Activated CD4-positive, alpha-beta T cell treated with anti-CD3 and anti-CD28 coated beads, Interleukin-2, amount 10 ng/mL, durations not matched to agents 7 days and 5 days (primary cell): ENCODE data around the gene SIPA1. TPM values are rescaled to one million over a fixed set of nuclear protein-coding genes. Genes with fewer than 3 reads are reported as not detected.
A peak's percentile ranks its signal among the peaks of the same experiment; 100 is the strongest.

Experiments used
- CTCF ChIA-PET: fragments of 350-600 bp; sonication (Branson Sonifier 250); formaldehyde crosslinking; loops from one replicate; lab custom pipeline; 2021; ENCODE audit warnings: antibody characterized with exemption; lab: Charles Lee
- POLR2A ChIA-PET: fragments of 350-600 bp; sonication (Branson Sonifier 250); formaldehyde crosslinking; loops from one replicate; lab custom pipeline; 2021; ENCODE audit warnings: antibody characterized with exemption; lab: Charles Lee
- DNase-seq: peaks from one replicate; pipeline ENCODE4 v3.0.0-alpha.2; 2020
- H3K27ac Mint-ChIP-seq: one replicate; pipeline ENCODE4 v1.8.0; 2021; ENCODE audit warnings: mild to moderate bottlenecking, moderate library complexity, mixed read lengths
- H3K27me3 Mint-ChIP-seq: one replicate; pipeline ENCODE4 v1.8.0; 2021; ENCODE audit warnings: mixed read lengths
- H3K36me3 Mint-ChIP-seq: one replicate; pipeline ENCODE4 v1.8.0; 2021; ENCODE audit warnings: low read depth, mixed read lengths
- H3K4me1 Mint-ChIP-seq: one replicate; pipeline ENCODE4 v1.8.0; 2021; ENCODE audit warnings: mixed read lengths
- H3K4me3 Mint-ChIP-seq: one replicate; pipeline ENCODE4 v1.8.0; 2021; ENCODE audit warnings: mild to moderate bottlenecking, moderate library complexity, mixed read lengths
- H3K9me3 Mint-ChIP-seq: one replicate; pipeline ENCODE4 v1.8.0; 2021; ENCODE audit warnings: mixed read lengths
- total RNA-seq, 2 experiments: library from RNA; stranded (reverse); gene quantifications; one replicate each; pipeline ENCODE4 v1.2.3, GENCODE V29; 2021

The SIPA1 gene
- total RNA-seq, 2 experiments from 2014 or later, result 229 to 235 TPM

DNA sequence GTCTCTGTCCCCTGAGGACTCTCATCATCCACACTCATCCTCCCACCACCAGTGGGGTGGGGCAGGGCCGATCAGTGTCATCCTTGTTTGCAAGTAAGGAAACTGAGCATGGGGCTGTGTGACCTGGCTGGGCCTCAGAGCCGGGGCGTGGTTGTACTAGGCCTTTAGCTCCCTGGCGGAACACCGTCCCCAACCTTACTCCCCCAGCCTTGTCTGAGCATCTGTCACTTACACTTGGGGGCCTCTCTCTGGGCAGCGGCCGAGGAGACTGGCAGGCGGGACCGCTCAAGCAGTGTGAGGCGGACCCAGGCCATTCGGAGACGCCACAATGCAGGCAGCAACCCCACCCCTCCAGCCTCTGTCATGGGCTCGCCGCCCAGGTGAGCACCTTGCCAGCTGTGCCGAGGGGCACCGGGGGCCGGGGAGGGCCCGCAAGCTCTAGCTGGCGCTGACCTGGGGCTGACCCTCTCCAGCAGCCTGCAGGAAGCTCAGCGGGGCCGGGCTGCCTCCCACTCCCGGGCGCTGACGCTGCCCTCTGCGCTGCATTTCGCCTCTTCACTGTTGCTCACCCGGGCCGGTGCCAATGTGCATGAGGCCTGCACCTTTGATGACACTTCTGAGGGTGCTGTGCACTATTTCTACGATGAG is 18.5 kb upstream of the SIPA1 start:
- H3K9me3 Mint-ChIP-seq, result no peaks in the 10 kb centered on the region
- DNase-seq, result no peak
- H3K27me3 Mint-ChIP-seq, result no peaks in the 10 kb centered on the region
- peaks cover 21% of the 10 kb centered on the region for H3K4me1 Mint-ChIP-seq
- no peak overlapping the region for H3K4me3 Mint-ChIP-seq
- POLR2A ChIA-PET, result no interaction called here
- H3K27ac Mint-ChIP-seq, result peak overlapping the region; percentile 63
- H3K36me3 Mint-ChIP-seq, result peaks cover 29% of the 10 kb centered on the region
- CTCF ChIA-PET, result no interaction called here

DNA sequence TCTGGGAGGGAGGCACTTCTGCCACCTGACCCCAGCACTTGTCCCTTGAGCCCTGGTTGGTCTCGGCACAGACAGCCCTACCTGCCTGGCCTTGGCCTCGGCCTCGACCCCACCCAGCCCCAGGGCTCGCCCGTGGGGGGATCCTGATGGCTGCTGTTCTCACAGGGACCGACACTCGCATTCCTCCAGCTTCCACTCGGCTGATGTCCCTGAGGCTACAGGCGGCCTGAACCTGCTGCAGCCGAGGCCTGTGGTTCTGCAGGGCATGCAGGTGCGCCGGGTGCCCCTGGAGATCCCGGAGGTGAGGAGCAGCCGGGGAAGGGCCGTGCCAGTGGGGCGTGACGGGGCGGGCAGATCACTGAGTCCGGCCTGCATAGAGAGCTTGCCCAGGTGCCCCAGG is 17.2 kb upstream of the SIPA1 start:
- Mint-ChIP-seq H3K36me3 (peaks cover 33% of the 10 kb centered on the region), H3K27ac (no peak overlapping the region), H3K9me3 (no peaks in the 10 kb centered on the region), H3K4me1 (peaks cover 21% of the 10 kb centered on the region), H3K27me3 (no peaks in the 10 kb centered on the region), H3K4me3 (no peak overlapping the region)
- ChIA-PET CTCF (no interaction called here), POLR2A (no interaction called here)
- DNase-seq, result no peak

DNA sequence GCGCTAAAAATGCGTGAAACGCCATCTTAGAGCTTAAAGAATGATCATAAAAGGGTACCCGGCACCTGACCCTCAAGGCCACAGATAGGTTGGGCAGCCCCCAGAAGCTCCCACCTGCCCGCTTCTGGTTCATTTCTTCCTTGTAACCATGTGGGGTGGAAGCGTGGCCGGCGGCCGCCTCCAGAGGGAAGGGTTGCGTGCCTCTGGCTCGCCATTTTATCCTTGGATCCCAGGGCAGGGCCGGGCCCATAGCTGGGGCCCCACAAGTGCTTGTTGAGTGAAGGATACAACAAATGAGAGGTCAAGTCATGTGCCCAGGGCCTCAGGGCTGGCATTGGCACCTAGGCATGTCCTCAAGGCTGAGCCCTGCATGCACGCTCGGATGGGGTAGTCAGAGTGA is 16.4 kb upstream of the SIPA1 start:
- H3K27ac Mint-ChIP-seq, result no peak overlapping the region
- CTCF ChIA-PET, result no interaction called here
- POLR2A ChIA-PET, result no interaction called here

DNA sequence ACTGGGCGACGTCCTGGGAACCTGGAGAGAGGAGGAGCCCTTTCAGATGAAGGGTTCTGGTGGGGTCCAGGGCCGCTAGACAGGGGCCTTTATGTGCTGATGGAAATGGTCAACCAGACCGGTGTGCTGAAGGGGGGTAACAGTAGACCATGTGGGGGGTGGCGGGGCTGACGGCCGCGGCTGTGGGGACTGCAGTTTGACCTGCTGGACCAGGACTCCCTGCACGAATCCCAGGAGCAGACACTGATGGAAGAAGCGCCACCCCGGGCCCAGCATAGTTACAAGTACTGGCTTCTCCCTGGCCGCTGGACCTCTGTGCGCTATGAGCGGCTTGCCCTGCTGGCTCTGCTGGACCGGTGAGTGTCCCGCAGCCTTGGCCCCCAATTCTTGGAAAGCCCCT is 15.9 kb upstream of the SIPA1 start:
- no peak for DNase-seq
- ChIA-PET CTCF (interaction anchor here (0.6 kb wide), 1 partner anchor 194 kb away, joined by 4 read pairs; no protein-coding TSS in a partner anchor), POLR2A (no interaction called here)
- Mint-ChIP-seq H3K9me3 (no peaks in the 10 kb centered on the region), H3K4me3 (no peak overlapping the region), H3K4me1 (peaks cover 18% of the 10 kb centered on the region), H3K36me3 (peaks cover 32% of the 10 kb centered on the region), H3K27ac (no peak overlapping the region), H3K27me3 (no peaks in the 10 kb centered on the region)

More for the DNA sequence above, 16.4 kb upstream of the SIPA1 start:
- no peak overlapping the region for H3K4me3 Mint-ChIP-seq
- no peaks in the 10 kb centered on the region for H3K27me3 Mint-ChIP-seq
- H3K36me3 Mint-ChIP-seq, result peaks cover 37% of the 10 kb centered on the region
- no peak for DNase-seq
- H3K4me1 Mint-ChIP-seq, result peaks cover 23% of the 10 kb centered on the region
- H3K9me3 Mint-ChIP-seq, result no peaks in the 10 kb centered on the region

DNA sequence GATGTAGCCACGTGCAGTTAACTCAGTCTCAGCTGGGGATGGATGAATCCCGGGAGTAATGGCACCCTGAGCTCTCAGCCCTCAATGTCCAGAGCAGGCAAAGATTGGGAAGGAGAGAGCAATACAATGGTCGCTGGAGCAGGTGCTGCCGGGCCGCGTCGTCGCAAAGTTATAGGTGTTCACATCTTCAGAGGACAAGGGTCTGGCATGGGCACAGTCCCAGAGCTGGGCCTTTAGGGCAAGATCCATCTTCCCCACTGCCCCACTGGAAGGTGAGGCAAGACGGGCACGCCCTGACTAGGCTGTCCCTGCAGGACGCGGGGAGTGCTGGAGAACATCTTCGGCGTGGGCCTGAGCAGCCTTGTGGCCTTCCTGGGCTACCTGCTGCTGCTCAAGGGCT is 14.7 kb upstream of the SIPA1 start:
- CTCF ChIA-PET, result interaction anchor here (0.7 to 1.2 kb wide), 3 partner anchors 10 to 263 kb away, joined by 3 to 4 read pairs (median 4); partner anchors contain the start of gene SIPA1
- POLR2A ChIA-PET, result no interaction called here
- Mint-ChIP-seq H3K9me3 (no peaks in the 10 kb centered on the region), H3K4me1 (peaks cover 9% of the 10 kb centered on the region), H3K36me3 (peaks cover 35% of the 10 kb centered on the region), H3K27me3 (no peaks in the 10 kb centered on the region), H3K4me3 (no peak overlapping the region), H3K27ac (no peak overlapping the region)
- DNase-seq, result no peak

DNA sequence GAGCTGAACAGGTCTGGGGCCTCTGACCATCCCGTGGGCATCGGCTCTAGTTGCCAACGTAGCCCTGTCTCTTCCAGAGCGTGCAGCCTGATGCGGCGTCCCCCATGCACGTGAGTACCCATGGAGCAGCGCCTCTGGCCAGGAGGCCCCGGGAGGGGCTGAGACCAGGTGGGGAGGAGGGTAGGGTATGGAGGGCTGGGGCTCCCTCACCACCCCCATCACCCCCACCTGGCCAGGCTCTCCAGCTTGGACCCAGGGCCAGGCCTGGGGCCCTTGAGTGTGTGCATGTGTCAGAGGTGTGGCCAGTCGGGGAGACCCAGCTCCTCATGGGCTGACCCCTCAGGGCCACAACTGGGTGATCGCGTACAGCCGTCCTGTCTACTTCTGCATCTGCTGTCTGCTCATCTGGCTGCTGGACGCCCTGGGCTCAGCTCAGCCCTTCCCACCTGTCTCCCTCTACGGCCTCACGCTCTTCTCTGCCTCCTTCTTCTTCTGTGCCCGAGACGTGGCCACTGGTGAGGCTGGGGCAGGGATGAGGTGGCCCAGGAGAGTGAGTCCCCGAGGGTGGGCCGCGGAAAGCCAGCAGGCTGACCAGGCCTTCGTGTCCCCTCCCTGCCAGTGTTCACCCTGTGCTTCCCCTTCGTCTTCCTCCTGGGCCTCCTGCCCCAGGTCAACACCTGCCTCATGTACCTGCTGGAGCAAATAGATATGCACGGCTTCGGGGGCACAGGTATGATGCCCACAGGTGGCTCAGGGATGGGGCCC is 13.9 kb upstream of the SIPA1 start:
- no peak for DNase-seq
- no peaks in the 10 kb centered on the region for H3K27me3 Mint-ChIP-seq
- POLR2A ChIA-PET, result no interaction called here
- H3K4me3 Mint-ChIP-seq, result no peak overlapping the region
- H3K9me3 Mint-ChIP-seq, result no peaks in the 10 kb centered on the region
- no peak overlapping the region for H3K27ac Mint-ChIP-seq
- H3K36me3 Mint-ChIP-seq, result peaks cover 32% of the 10 kb centered on the region
- CTCF ChIA-PET, result interaction anchor here (0.7 to 1.1 kb wide), 3 partner anchors 9 to 262 kb away, joined by 3 to 4 read pairs (median 3); no protein-coding TSS in a partner anchor
- peaks cover 8% of the 10 kb centered on the region for H3K4me1 Mint-ChIP-seq

DNA sequence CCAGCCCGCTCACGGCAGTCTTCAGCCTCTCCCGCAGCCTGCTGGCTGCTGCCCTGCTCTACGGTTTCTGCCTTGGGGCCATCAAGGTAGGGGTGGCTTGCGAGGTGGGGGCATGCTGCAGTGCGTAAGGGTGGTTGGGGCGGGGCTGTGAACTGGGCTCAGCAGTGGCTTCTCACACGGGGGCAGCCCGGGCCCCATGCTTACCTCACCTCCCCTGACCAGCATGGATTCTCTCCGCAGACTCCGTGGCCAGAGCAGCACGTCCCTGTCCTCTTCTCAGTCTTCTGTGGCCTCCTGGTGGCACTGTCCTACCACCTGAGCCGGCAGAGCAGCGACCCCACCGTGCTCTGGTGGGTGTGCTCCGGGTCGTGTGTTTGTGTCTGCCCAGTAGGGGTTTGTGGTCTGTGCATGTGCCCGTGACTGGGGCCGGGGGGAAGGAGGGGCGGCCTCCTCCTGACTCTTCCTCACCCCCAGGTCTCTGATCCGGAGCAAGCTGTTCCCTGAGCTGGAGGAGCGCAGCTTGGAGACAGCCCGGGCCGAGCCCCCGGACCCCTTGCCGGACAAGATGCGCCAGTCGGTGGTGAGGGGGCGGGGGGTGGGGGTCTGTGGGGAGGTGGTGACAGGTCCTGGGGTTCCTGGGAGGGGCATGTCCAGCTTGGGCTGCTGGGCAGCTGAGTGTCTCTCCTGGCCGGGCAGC is 12.8 kb upstream of the SIPA1 start:
- peaks cover 4% of the 10 kb centered on the region for H3K4me1 Mint-ChIP-seq
- H3K36me3 Mint-ChIP-seq, result peaks cover 29% of the 10 kb centered on the region
- ChIA-PET CTCF (interaction anchor here (0.8 to 1.7 kb wide), 9 partner anchors 8 to 193 kb away, joined by 3 to 8 read pairs (median 4); partner anchors contain the start of genes KAT5 and SIPA1), POLR2A (no interaction called here)
- no peaks in the 10 kb centered on the region for H3K9me3 Mint-ChIP-seq
- peak overlapping the region; percentile 19 for H3K27ac Mint-ChIP-seq
- no peaks in the 10 kb centered on the region for H3K27me3 Mint-ChIP-seq
- no peak overlapping the region for H3K4me3 Mint-ChIP-seq
- DNase-seq, result no peak

DNA sequence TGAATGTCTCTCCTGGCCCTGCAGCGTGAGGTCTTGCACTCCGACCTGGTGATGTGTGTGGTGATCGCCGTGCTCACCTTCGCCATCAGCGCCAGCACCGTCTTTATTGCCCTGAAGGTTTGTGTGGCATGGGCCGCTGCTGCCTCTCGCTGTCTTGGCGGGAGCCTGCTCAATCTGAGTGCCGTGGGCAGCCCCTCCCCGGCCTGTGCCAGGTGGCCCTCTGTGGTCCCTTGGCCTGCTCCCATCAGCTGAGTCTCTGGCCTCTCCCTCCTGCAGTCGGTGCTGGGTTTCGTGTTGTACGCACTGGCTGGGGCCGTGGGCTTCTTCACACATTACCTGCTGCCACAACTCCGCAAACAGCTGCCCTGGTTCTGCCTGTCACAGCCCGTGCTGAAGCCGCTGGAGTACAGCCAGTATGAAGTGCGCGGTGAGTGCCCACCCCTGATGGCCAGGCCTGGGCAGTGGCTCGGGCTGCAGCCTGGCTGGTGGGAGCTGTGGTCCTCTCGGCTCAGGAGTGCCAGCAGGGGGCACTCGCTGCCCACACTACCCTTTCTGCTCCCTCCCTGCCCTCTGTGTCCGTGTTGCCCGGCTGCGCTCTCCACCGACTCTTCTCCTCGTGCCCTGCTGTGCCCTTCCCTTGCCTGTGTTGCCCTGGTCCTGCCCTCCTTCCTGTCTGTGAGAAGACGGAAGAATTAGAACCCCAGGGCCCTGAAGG is 12.1 kb upstream of the SIPA1 start:
- peak; percentile 62 for DNase-seq
- H3K4me1 Mint-ChIP-seq, result peaks cover 4% of the 10 kb centered on the region
- H3K9me3 Mint-ChIP-seq, result no peaks in the 10 kb centered on the region
- peaks cover 29% of the 10 kb centered on the region for H3K36me3 Mint-ChIP-seq
- no peak overlapping the region for H3K27ac Mint-ChIP-seq
- POLR2A ChIA-PET, result no interaction called here
- H3K27me3 Mint-ChIP-seq, result no peaks in the 10 kb centered on the region
- CTCF ChIA-PET, result interaction anchor here (0.8 to 1.7 kb wide), 10 partner anchors 8 to 193 kb away, joined by 3 to 8 read pairs (median 4); partner anchors contain the start of genes KAT5 and SIPA1
- no peak overlapping the region for H3K4me3 Mint-ChIP-seq

DNA sequence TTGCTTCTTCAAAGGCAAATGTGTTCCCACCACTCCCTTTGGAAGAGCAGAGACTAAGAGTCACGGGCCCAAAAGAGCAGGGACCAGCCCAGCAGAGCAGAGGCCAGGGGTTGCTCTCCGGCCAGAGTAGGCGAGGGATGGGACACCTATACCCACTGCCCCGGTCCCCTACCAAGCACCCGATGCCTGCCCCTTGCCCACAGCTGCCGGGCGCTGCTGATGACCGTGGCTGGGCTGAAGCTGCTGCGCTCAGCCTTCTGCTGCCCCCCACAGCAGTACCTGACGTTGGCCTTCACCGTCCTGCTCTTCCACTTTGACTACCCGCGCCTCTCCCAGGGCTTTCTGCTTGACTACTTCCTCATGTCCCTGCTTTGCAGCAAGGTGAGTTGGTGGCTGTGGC is 10.7 kb upstream of the SIPA1 start:
- H3K4me3 Mint-ChIP-seq, result no peak overlapping the region
- no peaks in the 10 kb centered on the region for H3K9me3 Mint-ChIP-seq
- ChIA-PET POLR2A (no interaction called here), CTCF (interaction anchor here (1.3 to 2.2 kb wide), 3 partner anchors 10 to 12 kb away, joined by 3 to 7 read pairs (median 7); no protein-coding TSS in a partner anchor)
- H3K36me3 Mint-ChIP-seq, result peaks cover 19% of the 10 kb centered on the region
- no peak overlapping the region for H3K27ac Mint-ChIP-seq
- H3K4me1 Mint-ChIP-seq, result peaks cover 4% of the 10 kb centered on the region
- no peak for DNase-seq
- no peaks in the 10 kb centered on the region for H3K27me3 Mint-ChIP-seq

DNA sequence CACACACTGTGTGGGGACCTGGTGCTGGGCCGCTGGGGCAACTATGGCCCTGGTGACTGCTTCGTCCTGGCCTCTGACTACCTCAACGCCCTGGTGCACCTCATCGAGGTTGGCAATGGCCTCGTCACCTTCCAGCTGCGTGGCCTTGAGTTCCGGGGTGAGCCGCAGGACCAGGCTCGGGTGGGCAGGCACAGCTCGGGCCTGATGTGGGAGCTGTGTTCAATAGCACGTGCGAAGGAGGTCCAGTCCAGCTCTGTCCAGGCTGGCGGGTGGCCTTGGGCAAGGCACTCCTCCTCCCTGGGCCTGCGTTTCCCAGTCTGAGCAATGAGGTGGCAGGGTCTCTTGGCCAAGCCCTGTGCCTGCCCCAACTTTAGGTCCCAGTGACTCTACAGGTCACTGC is 8.3 kb upstream of the SIPA1 start:
- no peak overlapping the region for H3K4me3 Mint-ChIP-seq
- peaks cover 23% of the 10 kb centered on the region for H3K36me3 Mint-ChIP-seq
- H3K9me3 Mint-ChIP-seq, result no peaks in the 10 kb centered on the region
- no peak overlapping the region for H3K27ac Mint-ChIP-seq
- H3K4me1 Mint-ChIP-seq, result peaks cover 18% of the 10 kb centered on the region
- ChIA-PET POLR2A (interaction anchor here (0.5 kb wide), 1 partner anchor 19 kb away, joined by 3 read pairs; no protein-coding TSS in a partner anchor), CTCF (no interaction called here)
- no peak for DNase-seq
- no peaks in the 10 kb centered on the region for H3K27me3 Mint-ChIP-seq

DNA sequence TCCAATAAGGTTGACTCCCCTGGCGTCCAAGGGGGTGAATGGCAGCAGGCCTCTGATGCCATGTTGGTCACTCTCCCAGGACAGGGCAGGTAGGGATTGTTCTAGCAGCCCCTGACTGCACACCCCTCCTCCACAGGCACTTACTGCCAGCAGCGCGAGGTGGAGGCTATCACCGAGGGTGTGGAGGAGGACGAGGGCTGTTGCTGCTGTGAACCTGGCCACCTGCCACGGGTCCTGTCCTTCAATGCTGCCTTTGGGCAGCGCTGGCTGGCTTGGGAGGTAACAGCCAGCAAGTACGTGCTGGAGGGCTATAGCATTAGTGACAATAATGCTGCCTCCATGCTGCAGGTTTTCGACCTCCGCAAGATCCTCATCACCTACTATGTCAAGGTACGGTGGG is 7.7 kb upstream of the SIPA1 start:
- peaks cover 24% of the 10 kb centered on the region for H3K36me3 Mint-ChIP-seq
- POLR2A ChIA-PET, result no interaction called here
- CTCF ChIA-PET, result no interaction called here

More for the DNA sequence above, 7.7 kb upstream of the SIPA1 start:
- Mint-ChIP-seq H3K27ac (no peak overlapping the region), H3K4me1 (peaks cover 22% of the 10 kb centered on the region), H3K4me3 (no peak overlapping the region), H3K27me3 (no peaks in the 10 kb centered on the region), H3K9me3 (no peaks in the 10 kb centered on the region)
- DNase-seq, result no peak
